Choroid plexus epithelial cell (primary cell): Measurements from ENCODE around the gene RTF1.
A peak's percentile ranks its signal among the peaks of the same experiment; 100 is the strongest.
"Not testable (repeated sequence)": the region's sequence is repeated elsewhere in the genome, so short reads cannot be mapped to it uniquely, and the experiment has no call there.

Source experiments
- DNase-seq: peaks from one replicate; pipeline ENCODE4 v3.0.0-alpha.2; 2010; ENCODE audit warnings: low read depth
- H3K4me3 ChIP-seq: 2 replicates; pipeline ENCODE4 v1.5.1; 2011; ENCODE audit warnings: low read depth, mild to moderate bottlenecking, control low read depth, low read length, moderate library complexity
- CTCF ChIP-seq: conservative IDR thresholded peaks from 2 replicates; pipeline ENCODE4 v1.5.1; 2011; ENCODE audit warnings: low read depth, mild to moderate bottlenecking, control low read depth, inconsistent platforms, low read length, moderate library complexity

Gene RTF1

GRCh38 chr15:41465822-41466421, 49.0 kb downstream of the RTF1 start:
- no peak overlapping the region for H3K4me3 ChIP-seq
- peak; percentile 84 for DNase-seq
- TF ChIP-seq CTCF = peak; percentile 95

GRCh38 chr15:41466711-41467110, 49.8 kb downstream of the RTF1 start:
- TF ChIP-seq CTCF = no peak
- no peak for DNase-seq
- no peak overlapping the region for H3K4me3 ChIP-seq

- not testable (repeated sequence) for H3K4me3 ChIP-seq, DNase-seq
These were observed 52.7 kb downstream of the RTF1 start for GRCh38 chr15:41469644-41470043.

GRCh38 chr15:41473418-41473817, 56.5 kb downstream of the RTF1 start:
- no peak overlapping the region for H3K4me3 ChIP-seq
- no peak for DNase-seq
- no peak for TF ChIP-seq CTCF

GRCh38 chr15:41474436-41474835, 57.5 kb downstream of the RTF1 start:
- H3K4me3 ChIP-seq = no peak overlapping the region
- no peak for TF ChIP-seq CTCF
- no peak for DNase-seq

- no peak for TF ChIP-seq CTCF
- DNase-seq = no peak
- H3K4me3 ChIP-seq = no peak overlapping the region
These were observed 58.0 kb downstream of the RTF1 start for GRCh38 chr15:41474941-41475340.

GRCh38 chr15:41476416-41477048, 59.6 kb downstream of the RTF1 start:
- H3K4me3 ChIP-seq = no peak overlapping the region
- peak; percentile 35 for DNase-seq
- no peak for TF ChIP-seq CTCF
